Nucleus accumbens (tissue), 56 donors: ENCODE data around the gene PRR22.

Source experiments
- DNase-seq, 56 donors: peaks; one replicate each; lab custom pipeline; 2025; lab: John Stamatoyannopoulos, UW

The PRR22 gene

GRCh38 chr19:5814852-5815246, 30.3 kb upstream of the PRR22 start:
- no peak for DNase-seq

- DNase-seq, result no peak
Measured at GRCh38 chr19:5814123-5814851, 29.7 kb upstream of the PRR22 start.

- DNase-seq, result no peak
Measured at GRCh38 chr19:5811117-5811516, 26.6 kb upstream of the PRR22 start.

- no peak for DNase-seq
Measured at GRCh38 chr19:5809469-5809868, 24.9 kb upstream of the PRR22 start.

GRCh38 chr19:5809053-5809452, 24.5 kb upstream of the PRR22 start:
- DNase-seq, result no peak

GRCh38 chr19:5808120-5808816, 23.7 kb upstream of the PRR22 start:
- DNase-seq, result no peak

GRCh38 chr19:5806905-5807304, 22.4 kb upstream of the PRR22 start:
- no peak for DNase-seq

- no peak for DNase-seq
Measured at GRCh38 chr19:5806133-5806489, 21.6 kb upstream of the PRR22 start.

GRCh38 chr19:5805462-5806132, 21.1 kb upstream of the PRR22 start:
- DNase-seq, result peak in 2 of 56 donors; percentile 9 to 53

GRCh38 chr19:5804516-5805461, 20.2 kb upstream of the PRR22 start, which contains the start of gene NRTN:
TSS of gene NRTN (plus strand) at chr19:5805067. CDS start at chr19:5824166, 19,099 bp downstream.
- DNase-seq, result no peak

- DNase-seq, result peak in 28 of 56 donors; percentile 1 to 75 (median 23)
Measured at GRCh38 chr19:5803752-5804515, 19.4 kb upstream of the PRR22 start.

GRCh38 chr19:5803441-5803751, 18.9 kb upstream of the PRR22 start:
- DNase-seq, result no peak

GRCh38 chr19:5801796-5802619, 17.5 kb upstream of the PRR22 start:
- peak in 1 of 56 donors; percentile 49 for DNase-seq

GRCh38 chr19:5800361-5801270, 16.1 kb upstream of the PRR22 start:
- DNase-seq, result no peak

- peak in 1 of 56 donors; percentile 1 for DNase-seq
Measured at GRCh38 chr19:5799247-5800241, 15.0 kb upstream of the PRR22 start.

GRCh38 chr19:5798244-5798643, 13.7 kb upstream of the PRR22 start:
- no peak for DNase-seq
